Raji (cell line): ENCODE results near the gene CTF1.

ENCODE experiments used
- POLR2A ChIP-seq: IDR thresholded peaks from 2 replicates; pipeline ENCODE4 v1.6.1; 2011; ENCODE audit warnings: low read depth, low read length, control low read depth; ENCODE audit not compliant: insufficient read depth

The CTF1 gene

GRCh38 chr16:30934827-30935557, 38.6 kb downstream of the CTF1 start:
- no peak for TF ChIP-seq POLR2A

GRCh38 chr16:30937692-30938091, 41.3 kb downstream of the CTF1 start:
- TF ChIP-seq POLR2A: no peak

GRCh38 chr16:30941600-30942425, 45.4 kb downstream of the CTF1 start:
- TF ChIP-seq POLR2A: no peak

GRCh38 chr16:30942426-30942806, 46.0 kb downstream of the CTF1 start:
- TF ChIP-seq POLR2A: no peak

GRCh38 chr16:30944352-30944751, 47.9 kb downstream of the CTF1 start:
- no peak for TF ChIP-seq POLR2A

- TF ChIP-seq POLR2A: no peak
Observed at GRCh38 chr16:30946671-30947540, 50.5 kb downstream of the CTF1 start.

GRCh38 chr16:30947541-30947858, 51.1 kb downstream of the CTF1 start:
- no peak for TF ChIP-seq POLR2A

- TF ChIP-seq POLR2A: no peak
Observed at GRCh38 chr16:30947859-30948666, 51.6 kb downstream of the CTF1 start.

- TF ChIP-seq POLR2A: peak; percentile 55
Observed at GRCh38 chr16:30948667-30949649, 52.5 kb downstream of the CTF1 start, which contains the start of gene ORAI3. Gene ORAI3, plus strand, starts transcription at chr16:30949068. Its CDS starts 222 bp downstream, at chr16:30949290.

- peak; percentile 35; the same call in 1 of the 2 replicates for TF ChIP-seq POLR2A
Observed at GRCh38 chr16:30949650-30950515, 53.5 kb downstream of the CTF1 start.

GRCh38 chr16:30950516-30951065, 54.2 kb downstream of the CTF1 start:
- no peak for TF ChIP-seq POLR2A

GRCh38 chr16:30951193-30951592, 54.8 kb downstream of the CTF1 start:
- no peak for TF ChIP-seq POLR2A

GRCh38 chr16:30951750-30952149, 55.3 kb downstream of the CTF1 start:
- no peak for TF ChIP-seq POLR2A

- no peak for TF ChIP-seq POLR2A
Observed at GRCh38 chr16:30953111-30953510, 56.7 kb downstream of the CTF1 start.
